K562 (cell line): ENCODE measurements around the gene GRHPR. TPM values are rescaled to one million over a fixed set of nuclear protein-coding genes. Genes with fewer than 3 reads are reported as not detected.
A peak's percentile ranks its signal among the peaks of the same experiment; 100 is the strongest.

ENCODE experiments used
- ATAC-seq: fragments of 200-7000 bp; cut with Tn5 transposase; 3 replicates; pipeline ENCODE4 v1.9.1; 2020; ENCODE audit warnings: moderate library complexity
- BruUV-seq: library from RNA; stranded (reverse); fragments of 400-500 nt; replicated peaks from 2 replicates; lab custom pipeline; 2021; lab: Mats Ljungman, UMichigan
- CTCF ChIA-PET: fragments of 300-600 bp; formaldehyde crosslinking; extraction: SDS; loops from one replicate; lab custom pipeline; 2021; ENCODE audit warnings: low intra/inter-chr PET ratio; lab: Yijun Ruan, JAX
- POLR2A ChIA-PET: fragments of 300-600, 350-650 bp; sonication (Branson Sonifier 250); formaldehyde crosslinking; extraction: SDS; loops from one replicate; lab custom pipeline; 2021; ENCODE audit warnings: antibody characterized with exemption, inconsistent platforms; lab: Yijun Ruan, JAX
- DNase-seq, 4 experiments: peaks; one replicate each; pipeline versions ENCODE4 v3.0.0 to v3.0.0-alpha.2; 2011 to 2018; ENCODE audit warnings: low spot score in 3 of 4, mixed read lengths in 3 of 4; ENCODE audit errors: extremely low read depth in 1 of 4
- FAIRE-seq: peaks from 2 replicates; lab custom pipeline; 2011; peaks lifted over from hg19 to GRCh38; lab: Jason Lieb, UNC
- H2AFZ ChIP-seq: 2 replicates; pipeline ENCODE4 v1.6.0; 2011; ENCODE audit warnings: low read depth, low read length, control low read depth, inconsistent platforms
- H3K27ac ChIP-seq: fragments of 200-600 bp; 3 replicates; pipeline ENCODE4 v1.8.0; 2011; ENCODE audit warnings: low read depth, mild to moderate bottlenecking, control low read depth, inconsistent platforms, low read length, moderate library complexity, mixed read lengths; ENCODE audit errors: extremely low read depth
- H3K27me3 ChIP-seq, 2 experiments: fragments of 300-600 bp in 1 of 2; 2 replicates in 1 of 2; 3 replicates in 1 of 2; pipeline versions ENCODE4 v1.6.0 to v1.8.0; 2011; ENCODE audit warnings: inconsistent platforms in 2 of 2, low read length in 2 of 2, mild to moderate bottlenecking in 1 of 2, mixed read lengths in 1 of 2, moderate library complexity in 1 of 2; ENCODE audit not compliant: control insufficient read depth in 2 of 2, insufficient read depth in 2 of 2
- H3K36me3 ChIP-seq: fragments of 300-600 bp; 3 replicates; pipeline ENCODE4 v1.8.0; 2011; ENCODE audit warnings: mild to moderate bottlenecking, low read length, inconsistent platforms; ENCODE audit not compliant: control insufficient read depth, insufficient read depth
- H3K4me1 ChIP-seq, 2 experiments: fragments of 200-600 bp in 1 of 2; replicated peaks in 1 of 2; 2 replicates in 1 of 2; 3 replicates in 1 of 2; pipeline versions ENCODE4 v1.5.1 to v1.8.0; 2011; ENCODE audit warnings: inconsistent platforms in 2 of 2, low read length in 2 of 2, mild to moderate bottlenecking in 1 of 2, mixed read lengths in 1 of 2, moderate library complexity in 1 of 2; ENCODE audit not compliant: control insufficient read depth in 2 of 2, insufficient read depth in 2 of 2
- H3K4me2 ChIP-seq: 2 replicates; pipeline ENCODE4 v1.6.1; 2011; ENCODE audit warnings: low read length, control low read depth, inconsistent platforms, mixed read lengths; ENCODE audit not compliant: insufficient read depth
- H3K4me3 ChIP-seq: fragments of 200-600 bp; sonication (generic), shearing (Covaris generic); 2 replicates; pipeline ENCODE4 v1.5.1; 2016; ENCODE audit warnings: control low read depth, inconsistent platforms
- H3K79me2 ChIP-seq: fragments of 200-600 bp; 3 replicates; pipeline ENCODE4 v1.8.0; 2011; ENCODE audit warnings: low read length, inconsistent platforms; ENCODE audit not compliant: control insufficient read depth, insufficient read depth
- H3K9ac ChIP-seq, 2 experiments: 2 replicates each; pipeline versions ENCODE4 v1.6.0 to v1.6.1; 2011; ENCODE audit warnings: low read depth in 2 of 2, low read length in 2 of 2, control low read depth in 1 of 2, inconsistent platforms in 1 of 2, mild to moderate bottlenecking in 1 of 2, mixed read lengths in 1 of 2; ENCODE audit not compliant: insufficient read depth in 1 of 2
- H3K9me1 ChIP-seq: one replicate; pipeline ENCODE4 v1.6.0; 2011; ENCODE audit warnings: inconsistent platforms, mild to moderate bottlenecking, low read length, moderate library complexity; ENCODE audit not compliant: control insufficient read depth, insufficient read depth
- H3K9me3 ChIP-seq: replicated peaks from 2 replicates; pipeline ENCODE4 v1.5.1; 2011; ENCODE audit warnings: low read depth, low read length, inconsistent platforms; ENCODE audit not compliant: control insufficient read depth, insufficient read depth
- H4K20me1 ChIP-seq: replicated peaks from 2 replicates; pipeline ENCODE4 v1.6.1; 2011; ENCODE audit warnings: low read length, inconsistent platforms, mixed read lengths; ENCODE audit not compliant: control insufficient read depth, insufficient read depth
- BRF1 ChIP-seq: IDR thresholded peaks from 3 replicates; pipeline ENCODE4 v1.6.1; 2011; ENCODE audit warnings: borderline replicate concordance, mild to moderate bottlenecking; ENCODE audit not compliant: insufficient read length; ENCODE audit errors: extremely low read depth
- CEBPB ChIP-seq: fragments of 450-650 bp; IDR thresholded peaks from 2 replicates; pipeline ENCODE4 v1.6.1; 2016; ENCODE audit warnings: missing genetic modification characterization, missing compliant biosample characterization
- EWSR1 ChIP-seq: fragments of 450-650 bp; IDR thresholded peaks from 2 replicates; pipeline ENCODE4 v1.6.1; 2018; ENCODE audit warnings: borderline replicate concordance, mild to moderate bottlenecking, low read depth, moderate library complexity; ENCODE audit not compliant: partially characterized antibody
- HDAC3 ChIP-seq: fragments of 450-650 bp; IDR thresholded peaks from 2 replicates; pipeline ENCODE4 v1.6.1; 2018; ENCODE audit warnings: borderline replicate concordance, mild to moderate bottlenecking, moderate library complexity; ENCODE audit not compliant: partially characterized antibody
- IFI16 ChIP-seq: fragments of 250-450 bp; sonication (Bioruptor Pico); IDR thresholded peaks from 2 replicates; pipeline ENCODE4 v2.1.2; 2022; ENCODE audit warnings: mild to moderate bottlenecking, inconsistent platforms
- MCM5 ChIP-seq: fragments of 450-650 bp; IDR thresholded peaks from 2 replicates; pipeline ENCODE4 v1.6.1; 2016; ENCODE audit warnings: low read depth
- MCM7 ChIP-seq, 2 experiments: fragments of 450-650 bp; IDR thresholded peaks; 2 replicates each; pipeline ENCODE4 v1.6.1; 2016 to 2018
- NCOA2 ChIP-seq, 2 experiments: fragments of 450-650 bp; IDR thresholded peaks; 2 replicates each; pipeline ENCODE4 v1.6.1; 2018; ENCODE audit warnings: mild to moderate bottlenecking in 2 of 2, moderate library complexity in 1 of 2; ENCODE audit not compliant: partially characterized antibody in 2 of 2
- NCOR1 ChIP-seq: fragments of 450-650 bp; IDR thresholded peaks from 2 replicates; pipeline ENCODE4 v1.6.1; 2016; ENCODE audit warnings: mild to moderate bottlenecking, moderate library complexity
- POLR2A ChIP-seq: fragments of 450-650 bp; conservative IDR thresholded peaks from 2 replicates; pipeline ENCODE4 v1.6.1; 2016
- PTBP1 ChIP-seq: fragments of 200-400 bp; formaldehyde crosslinking; IDR thresholded peaks from 2 replicates; pipeline ENCODE4 v1.6.1; 2017; ENCODE audit warnings: low read depth, low read length
- PTTG1 ChIP-seq: fragments of 450-650 bp; IDR thresholded peaks from 2 replicates; pipeline ENCODE4 v1.6.1; 2016; ENCODE audit warnings: low read depth, mild to moderate bottlenecking, missing genetic modification characterization, missing compliant biosample characterization
- SOX6 ChIP-seq: fragments of 450-650 bp; IDR thresholded peaks from 2 replicates; pipeline ENCODE4 v1.6.1; 2014; ENCODE audit warnings: mild to moderate bottlenecking
- STAT5A ChIP-seq: IDR thresholded peaks from 2 replicates; pipeline ENCODE4 v1.6.1; 2012; ENCODE audit warnings: low read length, inconsistent platforms, borderline replicate concordance
- TRIM24 ChIP-seq, 2 experiments: fragments of 450-650 bp; IDR thresholded peaks; 2 replicates each; pipeline ENCODE4 v1.6.1; 2016
- ZNF165 ChIP-seq: fragments of 250-450 bp; sonication (Bioruptor Pico); IDR thresholded peaks from 2 replicates; pipeline ENCODE4 v1.4.0; 2020; ENCODE audit warnings: borderline replicate concordance
- ZNF239 ChIP-seq: fragments of 250-450 bp; sonication (Bioruptor Pico); IDR thresholded peaks from 2 replicates; pipeline ENCODE4 v1.4.0; 2020; ENCODE audit warnings: mild to moderate bottlenecking
- WGBS: fragments of 100-300 bp; shearing (Covaris generic); methylation state at CpG from one replicate; pipeline ENCODE4 v1.1.6; 2016; ENCODE audit warnings: low coverage, mixed read lengths; ENCODE audit not compliant: insufficient coverage; ENCODE audit errors: missing lambda C conversion rate; 5-methylcytosine and 5-hydroxymethylcytosine counted together
- in situ Hi-C: fragments of 300-500 bp; cut with MboI; formaldehyde crosslinking; loops from 4 replicates; pipeline ENCODE4 v1.15.0; 2018; ENCODE audit warnings: inconsistent platforms, mixed read lengths
- intact Hi-C: fragments of 100-400 bp; cut with micrococcal nuclease; formaldehyde crosslinking; loops from 2 replicates; pipeline ENCODE4 v1.14.2; 2022
- polyA plus RNA-seq, 8 experiments: library from polyadenylated mRNA; depleted of rRNA in 4 of 8; stranded (reverse) in 5 of 8; unstranded in 3 of 8; fragments of >200 nt; fragmentation: Nextera tagmentation in 2 of 8; fragmentation: Illumina TruSeq in 1 of 8; extraction: Ambion mirVana in 2 of 8; extraction: Trizol in 1 of 8; gene quantifications; 2 replicates each; pipeline versions ENCODE4 v1.2.1 to v1.2.3, GENCODE V29; 2011 to 2014; ENCODE audit warnings: inconsistent platforms in 1 of 8, missing spikeins in 1 of 8
- total RNA-seq, 7 experiments: library from RNA; depleted of rRNA in 6 of 7; stranded (reverse); fragments of >200 nt in 6 of 7; fragmentation: Illumina TruSeq in 2 of 7; extraction: Trizol in 2 of 7; gene quantifications; 2 replicates each; pipeline versions ENCODE4 v1.2.1 to v1.2.3, GENCODE V29; 2011 to 2021; ENCODE audit warnings: low replicate concordance in 1 of 7
- TF ChIP-seq, protein P1 (sequence below): fragments of 250-450 bp; sonication (Bioruptor Pico); IDR thresholded peaks from 2 replicates; pipeline ENCODE4 v1.8.0; 2022; ENCODE audit warnings: inconsistent platforms, mild to moderate bottlenecking, moderate library complexity, borderline replicate concordance
- TF ChIP-seq, protein P2 (sequence below): fragments of 200-400 bp; formaldehyde crosslinking; IDR thresholded peaks from 2 replicates; pipeline ENCODE4 v1.6.1; 2017; ENCODE audit warnings: mild to moderate bottlenecking, low read depth, low read length, moderate library complexity
- TF ChIP-seq, protein P3 (sequence below): sonication (generic); formaldehyde crosslinking; IDR thresholded peaks from 2 replicates; pipeline ENCODE4 v1.8.1; 2022; ENCODE audit warnings: missing genetic modification reagents

The GRHPR gene
- total and polyA plus RNA-seq, 9 of the 15 experiments (the other 6 are each of a cell fraction or from before 2014, with no cell fraction given), result 38.9 to 144 (median 120) TPM

DNA sequence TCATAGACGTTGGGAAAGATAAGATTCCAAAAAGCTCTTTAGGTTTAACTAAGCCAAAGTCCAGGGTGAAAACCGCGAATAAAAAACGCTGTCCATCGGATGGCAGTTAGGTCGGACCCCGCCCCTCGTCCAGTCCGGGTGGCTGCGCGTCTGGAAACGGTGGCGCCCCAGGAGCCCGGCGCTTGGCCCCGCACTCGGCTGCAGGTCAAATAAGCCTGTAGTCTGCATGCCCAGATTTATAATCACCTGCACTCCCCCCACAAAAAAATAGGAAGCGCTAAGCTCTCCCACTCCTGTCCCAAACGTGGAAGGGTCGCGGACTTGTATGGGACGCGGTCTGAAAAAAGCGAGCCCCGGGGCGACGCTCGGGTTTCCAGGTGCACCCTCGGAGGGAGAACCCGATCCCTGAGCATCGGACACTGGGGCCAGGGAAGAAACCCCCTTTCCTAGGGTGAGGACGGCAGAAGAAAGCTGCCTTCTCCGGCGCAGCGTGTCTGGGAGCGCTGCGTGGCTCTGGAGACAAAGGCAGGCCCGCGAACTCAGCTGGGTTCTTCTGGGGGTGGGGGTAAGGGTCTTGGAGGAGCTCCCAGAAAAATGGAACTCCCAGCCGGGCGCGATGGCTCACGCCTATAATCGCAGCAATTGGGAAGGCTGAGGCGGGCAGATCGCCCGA, 43.7 kb downstream of the GRHPR start:
- intact Hi-C loops, result no loop called here
- H3K36me3 ChIP-seq, result peaks cover 7% of the 10 kb centered on the region; the same call in 1 of the 3 replicates
- ChIA-PET CTCF (no interaction called here), POLR2A (interaction anchor here (0.6 to 6.0 kb wide), 13 partner anchors 10 to 661 kb away, joined by 3 to 65 read pairs (median 4); partner anchors contain the start of genes GRHPR and POLR1E)
- H3K9me3 ChIP-seq, result no peaks in the 10 kb centered on the region
- no peaks in the 10 kb centered on the region for H4K20me1 ChIP-seq
- H2AFZ ChIP-seq, result peak overlapping the region; percentile 99
- peak overlapping the region; percentile 82 to 95 for H3K9ac ChIP-seq
- peak overlapping the region; percentile 91 for H3K4me2 ChIP-seq
- WGBS, result under 1% methylated on average over 47 of the region's 47 CpGs
- H3K4me3 ChIP-seq, result peak overlapping the region; percentile 65
- ATAC-seq (peak; percentile 58), DNase-seq (peak; percentile 71 to 90 (median 74)), FAIRE-seq (no peak)
- H3K27me3 ChIP-seq, result no peaks in the 10 kb centered on the region
- no peaks in the 10 kb centered on the region for H3K9me1 ChIP-seq
- H3K79me2 ChIP-seq, result peaks cover 39% of the 10 kb centered on the region
- BruUV-seq, result TSS peak; percentile 87
- H3K4me1 ChIP-seq, result peaks cover 16 to 28% of the 10 kb centered on the region in 2 experiments
- in situ Hi-C loops, result no loop called here
- peak overlapping the region; percentile 90 for H3K27ac ChIP-seq
- TF ChIP-seq ZNF239, result no peak
- no peak for TF ChIP-seq EWSR1
- TF ChIP-seq ZNF165, result no peak
- TF ChIP-seq MCM7 (IDR thresholded peaks at IDR 0.05), result no peak
- TF ChIP-seq PTTG1, result no peak
- no peak for TF ChIP-seq HDAC3
- TF ChIP-seq CEBPB (tag), result no peak
- TF ChIP-seq, protein P1, sequence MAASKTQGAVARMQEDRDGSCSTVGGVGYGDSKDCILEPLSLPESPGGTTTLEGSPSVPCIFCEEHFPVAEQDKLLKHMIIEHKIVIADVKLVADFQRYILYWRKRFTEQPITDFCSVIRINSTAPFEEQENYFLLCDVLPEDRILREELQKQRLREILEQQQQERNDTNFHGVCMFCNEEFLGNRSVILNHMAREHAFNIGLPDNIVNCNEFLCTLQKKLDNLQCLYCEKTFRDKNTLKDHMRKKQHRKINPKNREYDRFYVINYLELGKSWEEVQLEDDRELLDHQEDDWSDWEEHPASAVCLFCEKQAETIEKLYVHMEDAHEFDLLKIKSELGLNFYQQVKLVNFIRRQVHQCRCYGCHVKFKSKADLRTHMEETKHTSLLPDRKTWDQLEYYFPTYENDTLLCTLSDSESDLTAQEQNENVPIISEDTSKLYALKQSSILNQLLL (CRISPR knock-in tag), result no peak
- TF ChIP-seq IFI16 (CRISPR knock-in tag), result no peak
- no peak for TF ChIP-seq MCM5
- peak; percentile 4; the same call in 1 of the 2 replicates for TF ChIP-seq STAT5A
- TF ChIP-seq, protein P2, sequence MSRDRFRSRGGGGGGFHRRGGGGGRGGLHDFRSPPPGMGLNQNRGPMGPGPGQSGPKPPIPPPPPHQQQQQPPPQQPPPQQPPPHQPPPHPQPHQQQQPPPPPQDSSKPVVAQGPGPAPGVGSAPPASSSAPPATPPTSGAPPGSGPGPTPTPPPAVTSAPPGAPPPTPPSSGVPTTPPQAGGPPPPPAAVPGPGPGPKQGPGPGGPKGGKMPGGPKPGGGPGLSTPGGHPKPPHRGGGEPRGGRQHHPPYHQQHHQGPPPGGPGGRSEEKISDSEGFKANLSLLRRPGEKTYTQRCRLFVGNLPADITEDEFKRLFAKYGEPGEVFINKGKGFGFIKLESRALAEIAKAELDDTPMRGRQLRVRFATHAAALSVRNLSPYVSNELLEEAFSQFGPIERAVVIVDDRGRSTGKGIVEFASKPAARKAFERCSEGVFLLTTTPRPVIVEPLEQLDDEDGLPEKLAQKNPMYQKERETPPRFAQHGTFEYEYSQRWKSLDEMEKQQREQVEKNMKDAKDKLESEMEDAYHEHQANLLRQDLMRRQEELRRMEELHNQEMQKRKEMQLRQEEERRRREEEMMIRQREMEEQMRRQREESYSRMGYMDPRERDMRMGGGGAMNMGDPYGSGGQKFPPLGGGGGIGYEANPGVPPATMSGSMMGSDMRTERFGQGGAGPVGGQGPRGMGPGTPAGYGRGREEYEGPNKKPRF, result no peak
- TF ChIP-seq, protein P3, sequence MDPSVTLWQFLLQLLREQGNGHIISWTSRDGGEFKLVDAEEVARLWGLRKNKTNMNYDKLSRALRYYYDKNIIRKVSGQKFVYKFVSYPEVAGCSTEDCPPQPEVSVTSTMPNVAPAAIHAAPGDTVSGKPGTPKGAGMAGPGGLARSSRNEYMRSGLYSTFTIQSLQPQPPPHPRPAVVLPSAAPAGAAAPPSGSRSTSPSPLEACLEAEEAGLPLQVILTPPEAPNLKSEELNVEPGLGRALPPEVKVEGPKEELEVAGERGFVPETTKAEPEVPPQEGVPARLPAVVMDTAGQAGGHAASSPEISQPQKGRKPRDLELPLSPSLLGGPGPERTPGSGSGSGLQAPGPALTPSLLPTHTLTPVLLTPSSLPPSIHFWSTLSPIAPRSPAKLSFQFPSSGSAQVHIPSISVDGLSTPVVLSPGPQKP, result no peak
- TF ChIP-seq POLR2A, result peak; percentile 83
- TF ChIP-seq TRIM24 (IDR thresholded peaks at IDR 0.05), result no peak
- TF ChIP-seq NCOA2 (IDR thresholded peaks at IDR 0.05; ENCODE audit: partially characterized antibody in 2 of 2), result no peak
- TF ChIP-seq PTBP1, result no peak
- no peak for TF ChIP-seq NCOR1
- TF ChIP-seq SOX6, result no peak
- no peak for TF ChIP-seq BRF1
